GM12801 (cell line): ENCODE data around the gene HBD.
"Not testable (repeated sequence)": the region's sequence is repeated elsewhere in the genome, so short reads cannot be mapped to it uniquely, and the experiment has no call there.

Experiments used
- CTCF ChIP-seq: IDR thresholded peaks from one replicate; pipeline ENCODE4 v1.5.1; 2011; ENCODE audit warnings: control low read depth; ENCODE audit not compliant: insufficient read length; ENCODE audit errors: extremely low read depth

Gene HBD

DNA sequence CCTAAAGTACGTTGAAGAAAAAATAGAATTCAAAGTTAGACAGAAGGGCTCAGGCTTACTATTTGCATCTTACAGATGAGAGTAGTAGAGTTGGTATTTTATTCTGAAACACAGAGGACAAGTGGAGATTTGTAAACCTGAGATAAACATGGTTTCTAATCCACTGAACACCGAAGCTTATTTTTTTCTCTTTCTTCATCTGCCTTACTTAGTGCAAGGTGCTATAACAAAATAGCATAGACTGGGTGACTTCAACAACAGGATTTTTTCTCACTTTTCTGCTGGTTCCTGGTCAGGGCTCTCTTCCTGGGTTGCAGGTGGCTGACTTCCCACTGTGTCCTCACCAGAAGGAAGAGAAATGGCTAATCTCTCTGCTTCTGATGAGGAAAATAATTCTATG is 17.5 kb upstream of the HBD start:
- TF ChIP-seq CTCF = no peak

GRCh38 chr11:5250543-5251204 is 16.4 kb upstream of the HBD start:
- no peak for TF ChIP-seq CTCF

DNA sequence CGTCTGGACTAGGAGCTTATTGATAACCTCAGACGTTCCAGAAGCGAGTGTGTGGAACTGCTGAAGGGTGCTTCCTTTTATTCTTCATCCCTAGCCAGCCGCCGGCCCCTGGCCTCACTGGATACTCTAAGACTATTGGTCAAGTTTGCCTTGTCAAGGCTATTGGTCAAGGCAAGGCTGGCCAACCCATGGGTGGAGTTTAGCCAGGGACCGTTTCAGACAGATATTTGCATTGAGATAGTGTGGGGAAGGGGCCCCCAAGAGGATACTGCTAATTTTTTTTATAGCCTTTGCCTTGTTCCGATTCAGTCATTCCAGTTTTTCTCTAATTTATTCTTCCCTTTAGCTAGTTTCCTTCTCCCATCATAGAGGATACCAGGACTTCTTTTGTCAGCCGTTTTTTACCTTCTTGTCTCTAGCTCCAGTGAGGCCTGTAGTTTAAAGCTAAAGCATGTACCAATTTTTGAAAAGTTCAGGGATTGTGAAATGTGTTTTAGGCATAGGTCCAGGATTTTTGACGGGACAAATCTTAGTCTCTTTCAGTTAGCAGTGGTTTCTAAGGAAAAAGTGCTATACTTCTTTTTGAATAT is 15.6 kb upstream of the HBD start, which contains the start of gene HBG1:
Gene HBG1 (minus strand): TSS at position 51 of the 590 bp plus-strand sequence. CDS start 53 bp downstream, outside the sequence.
- not testable (repeated sequence) for TF ChIP-seq CTCF

DNA sequence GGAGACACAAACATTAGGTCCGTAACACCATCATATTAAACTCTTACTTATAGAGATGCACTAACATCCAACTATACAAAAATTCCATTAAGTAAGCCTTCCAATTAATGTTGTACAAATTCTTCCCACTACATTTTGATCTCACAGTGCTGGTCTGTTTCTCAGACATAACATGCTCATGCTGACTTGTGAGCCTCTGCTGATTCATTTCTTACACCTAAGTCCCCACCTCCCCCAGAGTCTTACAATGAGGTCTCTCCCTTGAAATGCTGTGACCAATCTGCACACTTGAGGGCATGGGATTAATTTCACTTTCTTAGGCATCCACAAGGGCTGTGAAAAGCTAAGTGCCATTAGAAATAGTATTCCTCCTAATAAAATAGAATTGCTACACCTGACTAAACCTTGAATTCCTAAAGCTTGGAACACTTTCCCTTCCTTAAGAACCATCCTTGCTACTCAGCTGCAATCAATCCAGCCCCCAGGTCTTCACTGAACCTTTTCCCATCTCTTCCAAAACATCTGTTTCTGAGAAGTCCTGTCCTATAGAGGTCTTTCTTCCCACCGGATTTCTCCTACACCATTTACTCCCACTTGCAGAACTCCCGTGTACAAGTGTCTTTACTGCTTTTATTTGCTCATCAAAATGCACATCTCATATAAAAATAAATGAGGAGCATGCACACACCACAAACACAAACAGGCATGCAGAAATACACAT is 13.3 kb upstream of the HBD start:
- no peak for TF ChIP-seq CTCF

DNA sequence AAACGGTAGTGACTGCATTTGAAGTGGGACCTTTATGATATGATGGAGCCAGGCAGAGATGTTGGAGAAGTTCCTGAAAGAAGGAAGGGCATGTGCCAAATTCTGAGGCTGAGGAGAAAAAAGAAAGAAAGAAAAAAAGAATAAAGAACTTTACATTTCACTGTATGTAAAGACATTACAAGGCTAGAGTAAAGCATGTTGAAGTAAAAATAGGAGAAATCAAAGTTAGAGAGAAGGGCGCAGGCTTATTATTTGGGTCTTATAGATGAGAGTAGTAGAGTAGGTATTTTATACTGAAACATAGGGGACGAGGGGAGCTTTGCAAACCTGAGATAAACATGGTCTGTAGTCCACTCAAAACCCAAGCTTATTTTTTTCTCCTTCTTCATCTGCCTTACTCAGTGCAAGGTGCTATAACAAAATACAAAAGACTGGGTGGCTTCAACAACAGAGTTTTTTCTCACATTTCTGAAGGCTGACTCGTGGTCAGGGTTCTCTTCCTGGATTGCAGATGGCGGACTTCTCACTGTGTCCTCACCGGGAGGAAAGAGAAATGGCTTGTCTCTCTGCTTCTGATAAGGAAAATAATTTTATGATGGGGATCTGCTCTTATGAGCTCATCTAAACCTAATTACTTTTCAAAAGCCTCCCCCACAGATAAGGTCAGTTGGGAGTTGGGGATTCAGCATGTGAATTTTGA is 12.6 kb upstream of the HBD start:
- TF ChIP-seq CTCF = no peak

DNA sequence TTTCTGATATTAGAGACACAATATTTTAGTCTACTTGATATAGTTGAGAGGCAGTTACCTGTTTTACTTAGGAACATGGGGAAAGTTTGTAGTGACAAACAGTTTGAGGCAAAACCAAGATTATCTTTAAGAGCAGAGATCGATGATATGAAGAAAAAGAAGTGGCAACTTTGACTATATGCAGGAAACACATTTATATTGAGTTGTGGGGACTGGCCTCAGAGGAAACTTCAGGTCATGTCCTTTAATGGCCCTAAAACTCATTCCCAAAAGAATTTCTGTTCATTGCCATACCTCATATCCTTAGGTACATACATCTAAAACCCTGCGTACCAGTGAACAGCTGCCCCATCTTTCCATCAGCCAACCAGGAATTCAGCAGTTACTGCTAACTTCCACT is 10.9 kb upstream of the HBD start:
- no peak for TF ChIP-seq CTCF

GRCh38 chr11:5243816-5244180 is 9.5 kb upstream of the HBD start:
- no peak for TF ChIP-seq CTCF
